Amygdala (tissue), 56 donors: Measurements from ENCODE around the gene DUSP6.

Source experiments
- DNase-seq, 56 donors: peaks; one replicate each; lab custom pipeline; 2025; lab: John Stamatoyannopoulos, UW

The DUSP6 gene

DNA sequence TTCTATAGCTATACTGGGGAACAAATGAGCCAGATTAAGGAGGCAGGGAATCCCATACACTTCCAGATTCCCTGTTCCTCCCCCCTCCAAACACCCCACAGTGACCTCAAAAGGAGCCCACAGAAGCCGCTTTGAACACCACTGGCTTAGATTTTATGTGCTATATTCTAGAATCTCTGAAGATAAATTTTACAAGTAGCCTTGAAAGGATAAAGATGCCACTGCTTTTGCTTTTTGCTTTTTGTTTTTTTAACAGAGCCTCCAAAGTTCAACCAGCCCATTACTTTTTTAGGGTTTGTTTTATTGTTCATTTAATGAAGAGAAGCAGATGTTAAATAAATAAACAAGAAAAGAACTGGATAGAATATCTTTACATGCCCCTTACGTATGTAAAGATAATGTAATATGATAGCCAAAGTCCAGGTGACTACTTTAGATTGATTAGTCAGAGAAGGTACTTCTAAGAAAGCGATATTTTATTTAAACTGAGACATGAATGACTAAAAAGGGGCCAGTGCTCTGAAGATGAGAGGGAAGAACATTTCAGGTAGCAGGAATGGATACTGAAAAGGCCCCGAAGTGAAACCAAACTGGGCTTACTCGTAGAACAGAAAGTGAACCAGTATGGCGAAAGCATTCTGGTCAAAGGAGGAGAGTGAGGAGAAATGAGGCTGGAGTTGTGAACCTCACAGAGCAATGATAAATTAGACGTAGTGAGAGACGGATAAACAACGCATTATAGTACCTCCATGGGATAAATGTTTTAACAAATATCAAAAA lies 44.6 kb downstream of the DUSP6 start:
- no peak for DNase-seq

GRCh38 chr12:89306827-89307473 lies 45.4 kb downstream of the DUSP6 start:
- DNase-seq = no peak

DNA sequence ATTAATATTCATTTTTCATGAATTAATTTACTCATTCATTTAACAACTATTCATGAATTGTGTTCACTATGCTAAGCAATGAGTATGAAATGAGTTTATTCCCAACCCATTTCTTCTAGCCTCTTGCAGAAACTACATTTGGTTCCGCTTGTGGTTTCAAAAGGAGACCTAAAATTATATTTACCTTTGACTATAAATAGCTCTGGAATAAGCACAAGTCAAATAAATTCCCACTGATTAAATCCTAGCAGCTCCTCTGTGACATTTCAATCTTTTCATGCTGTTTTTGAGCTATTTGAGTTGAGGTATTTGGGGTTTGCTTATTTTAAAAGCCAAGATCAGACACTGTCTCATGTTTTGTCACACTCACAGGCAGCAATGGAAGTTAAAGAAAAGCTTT lies 46.9 kb downstream of the DUSP6 start:
- DNase-seq = no peak

DNA sequence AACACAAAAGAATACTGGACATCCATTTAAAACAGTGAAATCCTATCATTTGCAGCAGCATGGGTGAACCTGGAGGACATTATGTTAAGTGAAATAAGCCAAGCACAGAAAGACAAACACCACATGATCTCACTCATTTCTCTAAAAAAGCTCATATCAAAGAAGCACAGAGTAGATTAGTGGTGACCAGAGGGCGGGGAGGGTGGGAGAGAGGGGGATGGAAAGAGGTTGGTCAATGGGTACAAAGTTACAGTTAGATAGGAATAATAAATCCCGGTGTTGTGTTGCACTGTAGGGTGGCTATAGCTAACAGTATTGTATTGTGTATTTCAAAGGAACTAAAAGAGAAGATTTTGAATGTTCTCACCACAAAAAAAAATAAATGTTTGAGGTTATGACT lies 52.4 kb downstream of the DUSP6 start:
- DNase-seq = no peak

GRCh38 chr12:89299417-89299816 lies 52.9 kb downstream of the DUSP6 start:
- DNase-seq = no peak
